ENCODE measurements around the gene THPO.

The THPO gene

GRCh38 chr3:184323696-184324095 lies 54.3 kb downstream of the THPO start:
- H4K20me1 ChIP-seq (ENCODE audit: control insufficient read depth, insufficient read depth, low read depth, low read length) = peaks cover 28% of the 10 kb centered on the region

GRCh38 chr3:184322731-184323487 lies 55.1 kb downstream of the THPO start:
- Histone ChIP-seq H3K27ac (ENCODE audit: low read depth, low read length) (no peak overlapping the region), H3K36me3 (ENCODE audit: control insufficient read depth, low read length) (peaks cover 99% of the 10 kb centered on the region), H3K79me2 (ENCODE audit: control insufficient read depth, low read length) (peaks cover 65% of the 10 kb centered on the region), H3K9me3 (ENCODE audit: control insufficient read depth, insufficient read depth, low read length) (no peaks in the 10 kb centered on the region), H3K9me2 (replicated peaks; ENCODE audit: control insufficient read depth, low read length) (no peaks in the 10 kb centered on the region), H4K20me1 (ENCODE audit: control insufficient read depth, insufficient read depth, low read depth, low read length) (peaks cover 30% of the 10 kb centered on the region), H3K27me3 (ENCODE audit: control insufficient read depth, low read length) (no peaks in the 10 kb centered on the region), H3K4me2 (ENCODE audit: low read length) (no peak overlapping the region), H3K4me3 (ENCODE audit: low read length) (no peak overlapping the region), H3F3A (ENCODE audit: control insufficient read depth, insufficient read depth) (no peaks in the 10 kb centered on the region; the same call in 1 of the 2 replicates), H3K4me1 (ENCODE audit: control insufficient read depth, low read length) (peaks cover 2% of the 10 kb centered on the region)
- no peak for TF ChIP-seq CTCF (IDR thresholded peaks at IDR 0.05; ENCODE audit: low read depth, low read length, poor library complexity, severe bottlenecking)
- TF ChIP-seq EZH2phosphoT487 (IDR thresholded peaks at IDR 0.05; ENCODE audit: borderline replicate concordance, low read length) = no peak

More at GRCh38 chr3:184323696-184324095, 54.3 kb downstream of the THPO start:
- H3F3A ChIP-seq (ENCODE audit: control insufficient read depth, insufficient read depth) = peaks cover 4% of the 10 kb centered on the region; the same call in 1 of the 2 replicates
- H3K9me2 ChIP-seq (replicated peaks; ENCODE audit: control insufficient read depth, low read length) = no peaks in the 10 kb centered on the region
- peaks cover 99% of the 10 kb centered on the region for H3K36me3 ChIP-seq (ENCODE audit: control insufficient read depth, low read length)
- H3K27me3 ChIP-seq (ENCODE audit: control insufficient read depth, low read length) = no peaks in the 10 kb centered on the region
- TF ChIP-seq CTCF (IDR thresholded peaks at IDR 0.05; ENCODE audit: low read depth, low read length, poor library complexity, severe bottlenecking) = no peak
- TF ChIP-seq EZH2phosphoT487 (IDR thresholded peaks at IDR 0.05; ENCODE audit: borderline replicate concordance, low read length) = no peak
- H3K4me3 ChIP-seq (ENCODE audit: low read length) = no peak overlapping the region
- H3K4me2 ChIP-seq (ENCODE audit: low read length) = no peak overlapping the region
- H3K4me1 ChIP-seq (ENCODE audit: control insufficient read depth, low read length) = no peaks in the 10 kb centered on the region
- no peak overlapping the region for H3K27ac ChIP-seq (ENCODE audit: low read depth, low read length)
- H3K79me2 ChIP-seq (ENCODE audit: control insufficient read depth, low read length) = peaks cover 57% of the 10 kb centered on the region
- H3K9me3 ChIP-seq (ENCODE audit: control insufficient read depth, insufficient read depth, low read length) = no peaks in the 10 kb centered on the region

All from DOHH2 (cell line).